Activated B cell treated with CpG ODN at 0.5 μM for 24 hours (primary cell): ENCODE results near the gene CT45A7. TPM values are rescaled to one million over a fixed set of nuclear protein-coding genes. Genes with fewer than 3 reads are reported as not detected.
"Not testable (repeated sequence)": the region's sequence is repeated elsewhere in the genome, so short reads cannot be mapped to it uniquely, and the experiment has no call there.

Source experiments
- ATAC-seq: fragments of 200-7000 bp; cut with Tn5 transposase; one replicate; pipeline ENCODE4 v1.10.0; 2021; ENCODE audit warnings: low read depth, mild to moderate bottlenecking, moderate library complexity
- CTCF ChIA-PET: fragments of 350-600 bp; sonication (Branson Sonifier 250); formaldehyde crosslinking; loops from one replicate; lab custom pipeline; 2021; ENCODE audit warnings: antibody characterized with exemption; lab: Charles Lee
- POLR2A ChIA-PET: fragments of 350-600 bp; sonication (Branson Sonifier 250); formaldehyde crosslinking; loops from one replicate; lab custom pipeline; 2021; ENCODE audit warnings: antibody characterized with exemption; lab: Charles Lee
- DNase-seq: peaks from one replicate; pipeline ENCODE4 v3.0.0; 2022
- H3K27ac Mint-ChIP-seq: one replicate; pipeline ENCODE4 v1.8.0; 2020; ENCODE audit warnings: mixed read lengths
- H3K27me3 Mint-ChIP-seq: one replicate; pipeline ENCODE4 v1.8.0; 2021; ENCODE audit warnings: mixed read lengths
- H3K36me3 Mint-ChIP-seq: one replicate; pipeline ENCODE4 v1.8.0; 2021; ENCODE audit warnings: low read depth, mixed read lengths
- H3K4me1 Mint-ChIP-seq: one replicate; pipeline ENCODE4 v1.8.0; 2021; ENCODE audit warnings: mixed read lengths
- H3K4me3 Mint-ChIP-seq: one replicate; pipeline ENCODE4 v1.8.0; 2020; ENCODE audit warnings: mild to moderate bottlenecking, mixed read lengths
- H3K9me3 Mint-ChIP-seq: one replicate; pipeline ENCODE4 v1.8.0; 2020; ENCODE audit warnings: mixed read lengths
- intact Hi-C: fragments of 100-400 bp; cut with micrococcal nuclease; formaldehyde crosslinking; loops from one replicate; pipeline ENCODE4 v1.15.1; 2024
- total RNA-seq: library from RNA; stranded (reverse); gene quantifications from 2 replicates; pipeline ENCODE4 v1.2.3, GENCODE V29; 2022

CT45A7 gene
- not detected in 2 replicates for total RNA-seq

- POLR2A ChIA-PET, intact Hi-C loops, DNase-seq, H3K4me3 Mint-ChIP-seq, H3K27me3 Mint-ChIP-seq, H3K27ac Mint-ChIP-seq, H3K4me1 Mint-ChIP-seq, CTCF ChIA-PET, H3K9me3 Mint-ChIP-seq, H3K36me3 Mint-ChIP-seq, ATAC-seq: not testable (repeated sequence)
Measured at GRCh38 chrX:135837180-135837579, at the start of gene CT45A7. Gene CT45A7 (minus strand): TSS chrX:135837280. CDS start chrX:135833533, 3,747 bp downstream.

GRCh38 chrX:135882741-135883140, 45.7 kb upstream of the CT45A7 start:
- ATAC-seq, H3K9me3 Mint-ChIP-seq, H3K27me3 Mint-ChIP-seq, H3K27ac Mint-ChIP-seq, H3K4me3 Mint-ChIP-seq, H3K4me1 Mint-ChIP-seq, DNase-seq, POLR2A ChIA-PET, H3K36me3 Mint-ChIP-seq, CTCF ChIA-PET, intact Hi-C loops: not testable (repeated sequence)

GRCh38 chrX:135871712-135872111, 34.6 kb upstream of the CT45A7 start, which contains the start of gene CT45A9:
Gene CT45A9 (minus strand): TSS chrX:135871812. CDS start chrX:135868061, 3,751 bp downstream.
- H3K27ac Mint-ChIP-seq, H3K4me1 Mint-ChIP-seq, H3K9me3 Mint-ChIP-seq, H3K27me3 Mint-ChIP-seq, DNase-seq, H3K36me3 Mint-ChIP-seq, CTCF ChIA-PET, ATAC-seq, H3K4me3 Mint-ChIP-seq, intact Hi-C loops, POLR2A ChIA-PET: not testable (repeated sequence)

- ATAC-seq, H3K9me3 Mint-ChIP-seq, POLR2A ChIA-PET, H3K36me3 Mint-ChIP-seq, CTCF ChIA-PET, DNase-seq, intact Hi-C loops, H3K4me3 Mint-ChIP-seq, H3K4me1 Mint-ChIP-seq, H3K27me3 Mint-ChIP-seq, H3K27ac Mint-ChIP-seq: not testable (repeated sequence)
Measured at GRCh38 chrX:135854438-135854837, 17.4 kb upstream of the CT45A7 start, which contains the start of gene CT45A8. Gene CT45A8 (minus strand): TSS chrX:135854538. CDS start chrX:135850783, 3,755 bp downstream.

GRCh38 chrX:135819912-135820311, 17.2 kb downstream of the CT45A7 start, which contains the start of gene CT45A2:
Gene CT45A2 (minus strand): TSS chrX:135820012. CDS start chrX:135816265, 3,747 bp downstream.
- DNase-seq, intact Hi-C loops, POLR2A ChIA-PET, H3K9me3 Mint-ChIP-seq, H3K27ac Mint-ChIP-seq, CTCF ChIA-PET, H3K36me3 Mint-ChIP-seq, H3K4me3 Mint-ChIP-seq, ATAC-seq, H3K27me3 Mint-ChIP-seq, H3K4me1 Mint-ChIP-seq: not testable (repeated sequence)

GRCh38 chrX:135802687-135803086, 34.4 kb downstream of the CT45A7 start, which contains the start of gene CT45A6:
Gene CT45A6 (minus strand): TSS chrX:135802787. CDS start chrX:135798993, 3,794 bp downstream.
- DNase-seq, H3K36me3 Mint-ChIP-seq, ATAC-seq, CTCF ChIA-PET, H3K4me3 Mint-ChIP-seq, H3K4me1 Mint-ChIP-seq, POLR2A ChIA-PET, H3K27ac Mint-ChIP-seq, H3K27me3 Mint-ChIP-seq, H3K9me3 Mint-ChIP-seq, intact Hi-C loops: not testable (repeated sequence)

GRCh38 chrX:135785403-135785802, 51.7 kb downstream of the CT45A7 start, which contains the start of gene CT45A5:
Gene CT45A5 (minus strand): TSS chrX:135785503. CDS start chrX:135781729, 3,774 bp downstream.
- CTCF ChIA-PET, H3K27ac Mint-ChIP-seq, H3K27me3 Mint-ChIP-seq, H3K4me1 Mint-ChIP-seq, H3K36me3 Mint-ChIP-seq, H3K9me3 Mint-ChIP-seq, intact Hi-C loops, POLR2A ChIA-PET, ATAC-seq, DNase-seq, H3K4me3 Mint-ChIP-seq: not testable (repeated sequence)

Other genes with a start within 250 kb of the CT45A7 start
- not detected in 2 replicates for gene CT45A1, start 123.6 kb downstream of the CT45A7 start, total RNA-seq
- gene CT45A3, start 69.1 kb downstream of the CT45A7 start, total RNA-seq = not detected in 2 replicates
- not detected in 2 replicates for gene CT45A5, start 51.8 kb downstream of the CT45A7 start, total RNA-seq
- not detected in 2 replicates for gene CT45A6, start 34.5 kb downstream of the CT45A7 start, total RNA-seq
- not detected in 2 replicates for gene CT45A2, start 17.3 kb downstream of the CT45A7 start, total RNA-seq
- gene CT45A8, start 17.3 kb upstream of the CT45A7 start, total RNA-seq = not detected in 2 replicates
- gene CT45A9, start 34.5 kb upstream of the CT45A7 start, total RNA-seq = not detected in 2 replicates
- gene CT45A10, start 56.2 kb upstream of the CT45A7 start, total RNA-seq = not detected in 2 replicates
- gene SAGE1, start 56.4 kb upstream of the CT45A7 start, total RNA-seq = not detected in 2 replicates
- 20.3 and 21.4 TPM in 2 replicates for gene MMGT1, start 136.7 kb upstream of the CT45A7 start, total RNA-seq
- gene SLC9A6, start 148.2 kb upstream of the CT45A7 start, total RNA-seq = 13.5 and 16.7 TPM in 2 replicates